Activated CD4-positive, alpha-beta T cell treated with anti-CD3 and anti-CD28 coated beads, Interleukin-2, amount 10 ng/mL, durations not matched to agents 24 days and 14 days (primary cell): ENCODE measurements around the gene NPLOC4. TPM values are rescaled to one million over a fixed set of nuclear protein-coding genes. Genes with fewer than 3 reads are reported as not detected.
"Not testable (repeated sequence)": the region's sequence is repeated elsewhere in the genome, so short reads cannot be mapped to it uniquely, and the experiment has no call there.

Source experiments
- DNase-seq: peaks from one replicate; pipeline ENCODE4 v3.0.0; 2022
- H3K27ac Mint-ChIP-seq: one replicate; pipeline ENCODE4 v1.8.0; 2022; ENCODE audit warnings: mild to moderate bottlenecking, mixed read lengths
- H3K27me3 Mint-ChIP-seq: one replicate; pipeline ENCODE4 v1.8.0; 2022; ENCODE audit warnings: mixed read lengths
- H3K36me3 Mint-ChIP-seq: one replicate; pipeline ENCODE4 v1.8.0; 2022; ENCODE audit warnings: low read depth, mild to moderate bottlenecking, mixed read lengths
- H3K4me1 Mint-ChIP-seq: one replicate; pipeline ENCODE4 v1.8.0; 2021; ENCODE audit warnings: mixed read lengths
- H3K4me3 Mint-ChIP-seq: one replicate; pipeline ENCODE4 v1.8.0; 2022; ENCODE audit warnings: mild to moderate bottlenecking, moderate library complexity, mixed read lengths
- H3K9me3 Mint-ChIP-seq: one replicate; pipeline ENCODE4 v1.8.0; 2021; ENCODE audit warnings: mixed read lengths
- intact Hi-C: fragments of 100-400 bp; cut with micrococcal nuclease; formaldehyde crosslinking; loops from one replicate; pipeline ENCODE4 v1.15.1; 2023
- total RNA-seq: library from RNA; stranded (reverse); gene quantifications from 2 replicates; pipeline ENCODE4 v1.2.3, GENCODE V29; 2022

Gene NPLOC4
- total RNA-seq, 1 donor from 2014 or later, result 147 TPM

- Mint-ChIP-seq H3K27ac (peak overlapping the region; percentile 54), H3K27me3 (no peaks in the 10 kb centered on the region), H3K9me3 (no peaks in the 10 kb centered on the region), H3K36me3 (peaks cover 50% of the 10 kb centered on the region), H3K4me1 (peaks cover 6% of the 10 kb centered on the region), H3K4me3 (no peak overlapping the region)
- DNase-seq, result no peak
- intact Hi-C loops, result no loop called here
These were observed 32.9 kb downstream of the NPLOC4 start for GRCh38 chr17:81603846-81604610.

DNA sequence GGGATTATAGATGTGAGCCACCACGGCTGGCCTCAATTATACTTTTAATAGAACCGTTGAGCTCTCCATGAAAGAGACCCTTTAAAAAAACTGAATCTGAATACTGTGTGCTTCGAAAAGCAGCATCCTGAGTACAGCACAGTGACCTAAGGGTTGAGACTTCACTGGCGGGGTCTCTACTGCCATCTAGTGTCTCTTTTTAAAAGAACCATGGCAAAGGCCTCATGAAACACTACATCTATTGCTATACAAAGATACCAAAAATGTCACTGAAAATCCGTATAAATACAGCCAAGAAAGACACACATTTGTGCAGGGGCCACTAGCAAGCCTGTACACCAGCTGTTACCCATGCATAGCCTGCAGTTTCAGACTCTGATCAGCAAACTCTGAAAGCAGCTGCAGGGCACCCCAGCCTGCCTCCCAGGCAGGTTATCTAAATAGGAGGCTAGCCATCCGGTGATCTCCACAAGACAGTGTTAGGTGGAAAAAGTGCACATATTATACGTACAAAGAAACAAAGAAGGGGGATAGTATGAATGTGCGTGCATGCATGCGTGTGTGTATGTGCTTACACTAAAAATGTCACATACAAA is 35.3 kb downstream of the NPLOC4 start:
- no peaks in the 10 kb centered on the region for H3K9me3 Mint-ChIP-seq
- DNase-seq, result peak; percentile 85
- no peak overlapping the region for H3K4me3 Mint-ChIP-seq
- H3K27me3 Mint-ChIP-seq, result no peaks in the 10 kb centered on the region
- H3K36me3 Mint-ChIP-seq, result peaks cover 53% of the 10 kb centered on the region
- intact Hi-C loops, result no loop called here
- peaks cover 9% of the 10 kb centered on the region for H3K4me1 Mint-ChIP-seq
- no peak overlapping the region for H3K27ac Mint-ChIP-seq

DNA sequence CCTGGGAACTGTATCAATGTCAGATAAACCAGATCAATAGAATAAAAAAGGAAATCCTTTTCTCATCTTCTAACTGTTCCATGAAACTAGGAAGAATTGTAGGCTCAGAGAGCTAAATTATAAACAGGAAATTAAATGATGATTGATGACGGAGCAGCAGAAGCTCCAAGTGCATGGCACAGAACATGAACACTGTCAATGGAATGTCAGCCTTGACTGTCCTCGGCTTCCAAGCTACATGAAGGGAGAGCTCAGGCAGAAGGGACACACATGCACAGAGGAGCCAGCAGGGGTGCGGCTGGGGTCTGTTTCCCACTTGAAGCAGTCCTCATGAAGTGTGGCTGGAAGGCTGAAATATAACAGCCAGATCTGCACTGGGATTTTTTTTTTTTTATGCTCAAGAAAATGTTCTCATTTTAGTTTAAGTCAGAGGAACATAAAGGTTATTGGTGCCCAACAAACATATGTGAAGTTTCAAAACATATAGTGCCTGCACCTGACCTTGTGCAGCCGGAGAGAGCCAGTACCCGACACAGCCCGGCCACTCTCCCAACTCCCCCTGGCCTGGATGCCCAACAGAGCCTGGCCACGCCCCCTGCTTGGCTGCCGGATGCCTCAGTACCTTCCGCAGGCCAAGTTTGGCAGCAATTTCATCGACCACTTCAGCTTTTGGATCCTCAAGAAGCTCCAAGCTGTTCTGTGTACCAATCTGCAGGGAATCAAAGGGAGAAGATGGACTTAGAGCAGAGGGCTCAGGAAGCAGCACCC is 37.0 kb downstream of the NPLOC4 start:
- DNase-seq, result no peak
- intact Hi-C loops, result no loop called here
- Mint-ChIP-seq H3K27me3 (no peaks in the 10 kb centered on the region), H3K4me3 (no peak overlapping the region), H3K27ac (no peak overlapping the region), H3K9me3 (no peaks in the 10 kb centered on the region), H3K36me3 (peaks cover 48% of the 10 kb centered on the region), H3K4me1 (peaks cover 9% of the 10 kb centered on the region)

DNA sequence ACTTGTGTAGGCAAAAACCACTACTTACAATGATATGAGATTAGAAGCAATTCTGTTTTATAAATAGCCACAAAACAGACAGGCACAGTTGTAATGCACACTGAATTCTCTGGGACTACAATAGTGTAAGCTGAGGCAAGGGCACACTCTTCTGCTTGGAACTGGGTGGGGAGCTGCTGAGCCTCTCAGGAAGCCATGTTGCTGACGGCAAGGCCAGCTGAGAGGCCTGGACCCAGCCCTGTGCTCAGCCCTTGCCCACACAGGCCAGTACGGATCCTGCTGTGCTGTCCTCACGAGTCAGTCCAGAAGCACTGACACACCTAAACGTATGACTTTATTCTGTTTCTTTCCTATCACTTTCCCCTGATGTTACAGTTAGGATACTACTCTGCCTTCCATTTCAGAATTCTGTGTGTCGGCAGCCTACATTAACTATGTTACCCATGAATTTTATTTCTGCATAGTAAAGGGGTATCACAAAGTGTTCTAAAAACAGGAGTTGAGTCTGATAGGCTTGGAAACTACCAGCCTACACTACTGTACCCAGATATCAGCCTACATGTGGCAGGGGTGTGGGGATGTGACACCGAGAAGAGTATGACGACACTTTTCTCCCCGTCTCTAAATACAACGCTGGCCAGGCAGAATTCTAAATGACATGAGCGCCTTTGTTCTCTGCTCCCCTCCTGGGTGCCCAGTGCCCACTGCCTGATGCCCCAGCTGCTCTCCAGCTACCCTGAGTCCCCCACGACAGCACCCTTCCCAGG is 43.6 kb downstream of the NPLOC4 start:
- H3K4me1 Mint-ChIP-seq, result peaks cover 3% of the 10 kb centered on the region
- H3K9me3 Mint-ChIP-seq, result no peaks in the 10 kb centered on the region
- H3K4me3 Mint-ChIP-seq, result no peak overlapping the region
- no peak for DNase-seq
- H3K27me3 Mint-ChIP-seq, result no peaks in the 10 kb centered on the region
- intact Hi-C loops, result no loop called here
- H3K36me3 Mint-ChIP-seq, result peaks cover 49% of the 10 kb centered on the region
- H3K27ac Mint-ChIP-seq, result no peak overlapping the region

GRCh38 chr17:81591971-81592370 is 44.9 kb downstream of the NPLOC4 start:
- peaks cover 51% of the 10 kb centered on the region for H3K36me3 Mint-ChIP-seq
- peaks cover 1% of the 10 kb centered on the region for H3K4me1 Mint-ChIP-seq
- no peaks in the 10 kb centered on the region for H3K27me3 Mint-ChIP-seq
- no peaks in the 10 kb centered on the region for H3K9me3 Mint-ChIP-seq
- intact Hi-C loops, result no loop called here
- no peak overlapping the region for H3K4me3 Mint-ChIP-seq
- H3K27ac Mint-ChIP-seq, result no peak overlapping the region
- DNase-seq, result no peak

DNA sequence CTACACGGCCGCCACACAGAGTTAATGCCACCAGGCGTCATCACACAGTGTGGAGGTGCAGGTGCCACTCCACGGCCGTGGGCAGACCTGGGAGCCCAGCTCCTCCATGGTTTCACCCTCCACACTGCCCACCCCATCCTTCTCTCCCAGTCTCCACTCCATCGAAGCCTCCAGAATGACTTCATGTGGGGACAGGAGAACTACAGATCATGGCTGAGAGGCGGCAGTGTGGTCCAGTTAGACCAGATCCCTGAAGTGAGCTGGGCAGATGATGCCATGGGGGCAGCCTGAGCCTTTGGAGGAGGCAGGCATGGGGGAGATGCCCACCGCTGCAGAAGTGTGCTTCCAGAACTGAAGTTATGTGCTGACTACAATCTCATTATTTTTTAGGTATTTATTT is 46.8 kb downstream of the NPLOC4 start:
- no peak for DNase-seq
- Mint-ChIP-seq H3K27me3 (no peaks in the 10 kb centered on the region), H3K4me3 (no peak overlapping the region), H3K36me3 (peaks cover 61% of the 10 kb centered on the region), H3K27ac (no peak overlapping the region), H3K9me3 (no peaks in the 10 kb centered on the region), H3K4me1 (peaks cover 1% of the 10 kb centered on the region)
- intact Hi-C loops, result no loop called here

DNA sequence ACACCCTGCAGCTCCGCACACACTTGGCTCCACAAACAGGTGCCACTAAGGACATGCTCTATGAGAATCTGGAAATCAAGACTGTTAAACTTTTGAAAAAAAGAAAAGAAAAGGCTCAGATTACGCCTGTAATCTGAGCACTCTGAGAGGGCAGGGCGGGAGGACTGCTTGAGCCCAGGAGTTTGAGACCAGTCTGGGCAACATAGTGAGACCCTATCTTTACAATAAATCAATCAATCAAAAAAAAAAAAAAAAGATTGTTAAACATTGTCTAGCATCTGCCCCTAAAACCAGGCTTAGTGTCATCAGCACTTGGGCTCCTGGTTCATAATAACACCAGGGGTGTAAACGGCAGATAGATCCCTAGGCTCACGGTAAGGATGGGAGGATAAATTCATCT is 47.3 kb downstream of the NPLOC4 start:
- Mint-ChIP-seq H3K27me3 (no peaks in the 10 kb centered on the region), H3K4me3 (no peak overlapping the region), H3K4me1 (peaks cover 1% of the 10 kb centered on the region), H3K9me3 (no peaks in the 10 kb centered on the region), H3K36me3 (peaks cover 62% of the 10 kb centered on the region), H3K27ac (no peak overlapping the region)
- DNase-seq, result no peak
- intact Hi-C loops, result no loop called here

DNA sequence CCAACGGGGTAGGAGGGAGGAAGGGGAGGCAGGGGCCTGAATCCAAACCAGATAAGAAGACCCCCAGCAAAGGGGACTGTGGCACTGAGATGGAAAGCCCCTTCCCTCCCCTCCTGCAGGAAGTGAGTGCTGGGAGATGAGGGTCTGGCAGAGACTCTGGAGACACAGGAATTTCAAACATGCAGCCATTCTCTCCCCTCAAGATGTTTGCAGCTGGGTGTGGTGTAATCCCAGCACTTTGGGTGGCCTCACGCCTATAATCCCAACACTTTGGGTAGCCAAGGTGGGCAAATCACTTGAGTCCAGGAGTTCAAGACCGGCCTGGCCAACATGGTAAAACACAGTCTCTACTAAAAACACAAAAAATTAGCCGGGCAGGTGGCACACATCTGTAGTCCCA is 50.8 kb downstream of the NPLOC4 start:
- intact Hi-C loops, result no loop called here
- Mint-ChIP-seq H3K9me3 (no peaks in the 10 kb centered on the region), H3K4me3 (no peak overlapping the region), H3K4me1 (no peaks in the 10 kb centered on the region), H3K36me3 (peaks cover 59% of the 10 kb centered on the region), H3K27me3 (no peaks in the 10 kb centered on the region), H3K27ac (no peak overlapping the region)
- DNase-seq, result no peak

DNA sequence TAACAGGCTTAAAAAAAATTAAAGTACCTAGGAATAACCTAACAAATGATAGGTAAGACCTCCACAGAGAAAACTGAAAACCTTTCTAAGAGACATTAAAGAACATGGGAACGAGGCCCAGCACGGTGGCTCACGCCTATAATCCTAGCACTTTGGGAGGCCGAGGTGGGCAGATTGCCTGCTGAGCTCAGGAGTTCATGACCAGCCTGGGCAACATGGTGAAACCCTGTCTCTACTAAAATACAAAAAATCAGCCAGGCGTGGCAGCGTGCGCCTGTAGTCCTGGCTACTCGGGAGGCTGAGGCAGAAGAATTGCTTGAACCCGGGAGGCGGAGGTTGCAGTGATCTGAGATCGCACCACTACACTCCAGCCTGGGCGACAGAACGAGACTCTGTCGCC is 52.1 kb downstream of the NPLOC4 start:
- H3K36me3 Mint-ChIP-seq, result peaks cover 59% of the 10 kb centered on the region
- H3K4me3 Mint-ChIP-seq, intact Hi-C loops, H3K4me1 Mint-ChIP-seq, H3K9me3 Mint-ChIP-seq, DNase-seq, H3K27ac Mint-ChIP-seq, H3K27me3 Mint-ChIP-seq: not testable (repeated sequence)

DNA sequence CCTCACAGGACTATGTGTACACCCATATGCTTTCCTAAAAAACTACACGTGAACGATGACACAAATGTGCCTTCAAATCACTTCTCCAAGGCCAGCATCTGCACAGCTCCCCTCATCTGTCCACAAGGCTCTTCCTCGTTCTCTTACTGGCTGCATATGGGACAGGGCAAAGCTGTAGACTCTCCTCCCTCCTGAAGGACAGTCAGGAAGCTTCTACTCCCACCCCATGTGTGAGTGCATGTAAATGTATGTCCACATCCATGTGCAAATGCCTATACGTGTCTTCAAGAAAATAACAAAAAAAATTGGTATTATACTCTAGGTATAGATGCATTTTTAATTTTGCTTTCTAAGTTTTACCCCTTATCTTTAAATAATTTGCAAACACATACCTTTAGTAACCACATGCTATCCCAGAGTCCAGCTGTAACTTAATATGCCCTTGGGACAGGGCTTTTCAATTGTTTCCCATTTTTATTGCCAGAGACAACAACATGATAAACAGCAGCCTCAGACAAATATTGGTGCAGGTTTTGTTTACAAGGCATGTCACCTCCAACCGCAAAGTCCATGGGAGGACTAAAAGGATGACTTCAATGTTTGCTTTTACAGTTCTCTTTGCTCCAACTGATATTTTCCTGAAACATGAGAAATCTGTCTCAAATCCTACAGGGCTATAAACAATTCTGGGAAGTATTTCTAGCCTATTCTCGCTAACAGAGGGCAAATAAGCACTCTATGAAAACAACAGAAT is 53.1 kb downstream of the NPLOC4 start:
- Mint-ChIP-seq H3K36me3 (peaks cover 59% of the 10 kb centered on the region), H3K4me1 (peaks cover 3% of the 10 kb centered on the region), H3K27me3 (no peaks in the 10 kb centered on the region), H3K27ac (no peak overlapping the region), H3K4me3 (no peak overlapping the region), H3K9me3 (no peaks in the 10 kb centered on the region)
- no peak for DNase-seq
- intact Hi-C loops, result no loop called here

DNA sequence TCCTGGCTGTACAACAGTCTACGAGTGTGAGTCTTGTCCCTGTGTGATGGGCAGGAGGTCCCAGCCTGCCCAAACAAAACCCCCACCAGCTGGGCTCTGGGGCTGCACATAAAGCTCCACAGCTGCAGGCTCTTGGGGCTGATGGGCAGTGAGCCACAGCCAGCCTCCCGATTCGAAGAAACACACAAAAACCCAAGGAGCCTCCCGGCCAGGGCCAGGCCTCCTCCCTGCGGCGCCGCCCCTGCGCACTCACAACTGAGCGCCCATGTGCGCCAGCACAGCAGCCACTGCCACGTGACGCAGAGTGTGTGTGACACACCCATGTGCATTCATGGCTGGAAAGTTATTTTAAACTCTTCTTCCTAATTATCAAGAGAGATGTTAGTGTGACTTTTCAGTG is 54.2 kb downstream of the NPLOC4 start:
- H3K36me3 Mint-ChIP-seq, result peaks cover 53% of the 10 kb centered on the region
- intact Hi-C loops, result no loop called here
- H3K27ac Mint-ChIP-seq, result no peak overlapping the region

GRCh38 chr17:81582341-81582740 is 54.6 kb downstream of the NPLOC4 start:
- Mint-ChIP-seq H3K36me3 (peaks cover 53% of the 10 kb centered on the region), H3K9me3 (no peaks in the 10 kb centered on the region)

More for the DNA sequence above, 54.2 kb downstream of the NPLOC4 start:
- Mint-ChIP-seq H3K27me3 (no peaks in the 10 kb centered on the region), H3K4me3 (no peak overlapping the region), H3K9me3 (no peaks in the 10 kb centered on the region), H3K4me1 (peaks cover 7% of the 10 kb centered on the region)
- DNase-seq, result no peak

DNA sequence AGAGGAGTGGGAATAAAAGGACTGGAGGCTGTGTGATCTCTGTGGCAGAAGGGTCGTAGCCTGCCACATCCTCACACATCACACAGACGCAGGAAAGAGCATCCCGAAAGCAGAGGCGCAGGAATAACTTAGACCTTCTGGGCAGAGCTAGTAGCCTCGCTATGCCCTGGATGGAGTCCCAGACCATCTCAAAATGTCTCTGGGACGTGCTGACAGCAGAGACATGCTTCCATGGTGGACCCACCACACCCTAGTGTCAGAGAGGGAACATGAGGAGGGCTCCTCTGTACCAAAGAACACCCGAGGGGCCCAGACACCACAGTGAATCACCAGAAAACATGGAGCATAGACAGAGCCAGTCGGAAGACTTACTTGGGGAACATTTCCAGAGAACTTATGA is 55.2 kb downstream of the NPLOC4 start:
- intact Hi-C loops, result no loop called here
- DNase-seq, result no peak
- no peak overlapping the region for H3K4me3 Mint-ChIP-seq
- no peaks in the 10 kb centered on the region for H3K9me3 Mint-ChIP-seq
- peaks cover 52% of the 10 kb centered on the region for H3K36me3 Mint-ChIP-seq
- no peak overlapping the region for H3K27ac Mint-ChIP-seq
- peaks cover 10% of the 10 kb centered on the region for H3K4me1 Mint-ChIP-seq
- H3K27me3 Mint-ChIP-seq, result no peaks in the 10 kb centered on the region

More at GRCh38 chr17:81582341-81582740, 54.6 kb downstream of the NPLOC4 start:
- no peaks in the 10 kb centered on the region for H3K27me3 Mint-ChIP-seq
- H3K27ac Mint-ChIP-seq, result no peak overlapping the region
- DNase-seq, result no peak
- H3K4me3 Mint-ChIP-seq, result no peak overlapping the region
- intact Hi-C loops, result no loop called here
- peaks cover 9% of the 10 kb centered on the region for H3K4me1 Mint-ChIP-seq
